NCI-H2081 (cell line): Measurements from ENCODE around the gene KRT5.
"Not testable (repeated sequence)": the region's sequence is repeated elsewhere in the genome, so short reads cannot be mapped to it uniquely, and the experiment has no call there.

Source experiments
- DNase-seq, 2 experiments: peaks; one replicate each; lab custom pipeline; 2025; lab: John Stamatoyannopoulos, UW

Gene KRT5

DNA sequence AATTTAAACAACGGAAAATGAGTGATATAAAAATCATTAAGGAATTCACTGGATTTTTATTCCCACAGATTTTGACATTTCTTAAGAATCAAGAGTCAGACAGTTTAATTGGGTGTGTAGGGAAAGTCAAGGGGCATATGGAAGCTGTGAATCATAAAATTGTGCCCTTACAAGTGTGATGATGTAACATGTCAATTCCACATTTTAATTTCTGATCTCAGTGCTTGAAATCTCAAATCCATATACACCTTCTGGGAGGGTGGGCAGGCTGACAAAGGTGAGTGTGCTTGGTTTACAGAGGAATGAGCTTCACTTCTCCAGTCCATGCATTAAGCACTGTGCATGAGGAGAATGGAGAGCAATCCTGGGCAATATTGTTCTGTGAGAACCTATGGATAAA lies 26.1 kb downstream of the KRT5 start:
- no peak for DNase-seq

DNA sequence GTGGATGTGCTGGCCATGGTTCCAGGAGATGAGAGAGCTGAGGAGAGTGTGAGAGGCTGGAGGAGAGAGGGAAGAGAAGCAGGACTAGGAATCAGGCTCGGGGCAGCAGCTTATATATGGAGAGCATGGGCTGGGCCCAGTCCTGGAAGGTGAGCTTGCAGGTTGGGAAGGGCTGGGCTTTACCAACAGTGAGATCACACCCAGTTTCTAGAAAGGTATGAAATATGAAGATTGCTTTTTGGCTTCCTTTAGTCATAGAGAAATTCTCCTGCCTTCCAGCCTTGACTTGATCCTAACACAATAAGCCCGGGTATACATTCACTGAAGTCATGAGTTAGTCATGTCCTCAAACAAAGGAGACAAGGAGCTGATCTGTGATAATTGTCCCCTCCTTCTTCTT lies 27.0 kb downstream of the KRT5 start, which contains the start of gene KRT6A:
Gene KRT6A (minus strand): TSS at position 86 of the 400 bp plus-strand sequence. CDS start 69 bp downstream, at position 17.
- no peak for DNase-seq

DNA sequence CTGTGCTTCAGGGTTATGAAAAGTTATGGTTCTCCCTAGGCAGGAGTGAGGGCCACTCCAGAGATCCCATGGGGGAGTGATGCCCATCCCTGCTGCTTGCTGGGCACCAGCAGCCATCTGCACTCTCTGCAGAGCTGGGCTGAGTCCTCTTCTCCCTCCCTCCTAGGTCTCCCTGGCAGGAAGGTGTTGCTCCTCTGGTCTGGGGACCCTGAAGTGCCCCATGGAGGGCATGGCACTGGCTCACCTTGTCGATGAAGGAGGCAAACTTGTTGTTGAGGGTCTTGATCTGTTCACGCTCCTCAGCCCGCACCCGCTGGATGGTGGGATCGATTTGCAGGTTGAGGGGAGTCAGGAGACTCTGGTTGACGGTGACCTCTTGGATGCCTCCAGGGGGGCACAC lies 27.8 kb downstream of the KRT5 start:
- not testable (repeated sequence) for DNase-seq

DNA sequence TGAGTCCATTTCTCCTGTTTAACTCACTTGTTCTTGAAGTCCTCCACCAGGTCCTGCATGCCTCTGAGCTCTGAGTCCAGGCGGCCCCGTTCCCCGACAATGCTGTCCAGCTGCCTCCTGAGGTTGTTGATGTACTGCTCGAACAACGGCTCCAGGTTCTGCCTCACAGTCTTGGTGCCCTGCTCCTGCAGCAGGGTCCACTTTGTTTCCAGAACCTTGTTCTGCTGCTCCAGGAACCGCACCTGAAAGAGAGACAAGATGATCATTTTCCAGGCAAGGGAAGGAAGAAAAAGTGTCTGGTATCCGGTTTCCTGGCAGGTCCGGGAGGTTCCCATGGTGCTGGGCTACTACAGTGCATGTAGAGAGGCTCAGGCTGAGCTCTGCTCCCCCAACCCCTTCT lies 28.7 kb downstream of the KRT5 start:
- DNase-seq = not testable (repeated sequence)

DNA sequence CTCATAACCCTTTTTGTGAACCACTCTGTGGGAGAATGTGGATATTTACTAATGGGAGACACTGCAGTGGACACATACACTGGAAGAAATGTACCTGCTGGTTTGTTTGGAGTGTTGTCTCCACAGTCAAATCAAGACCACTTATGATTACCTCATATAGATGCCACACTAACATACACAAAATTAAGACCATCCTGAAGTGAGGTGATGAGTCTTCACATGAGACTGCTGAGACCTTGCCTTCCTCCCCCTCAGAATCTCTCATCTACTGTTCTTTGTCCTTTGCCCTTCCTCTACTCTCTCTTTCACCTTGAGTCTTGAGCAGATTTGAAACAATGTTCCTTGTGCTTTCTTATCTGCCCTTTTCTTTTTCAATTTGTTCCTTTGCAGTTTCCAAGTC lies 31.5 kb downstream of the KRT5 start:
- DNase-seq = no peak

DNA sequence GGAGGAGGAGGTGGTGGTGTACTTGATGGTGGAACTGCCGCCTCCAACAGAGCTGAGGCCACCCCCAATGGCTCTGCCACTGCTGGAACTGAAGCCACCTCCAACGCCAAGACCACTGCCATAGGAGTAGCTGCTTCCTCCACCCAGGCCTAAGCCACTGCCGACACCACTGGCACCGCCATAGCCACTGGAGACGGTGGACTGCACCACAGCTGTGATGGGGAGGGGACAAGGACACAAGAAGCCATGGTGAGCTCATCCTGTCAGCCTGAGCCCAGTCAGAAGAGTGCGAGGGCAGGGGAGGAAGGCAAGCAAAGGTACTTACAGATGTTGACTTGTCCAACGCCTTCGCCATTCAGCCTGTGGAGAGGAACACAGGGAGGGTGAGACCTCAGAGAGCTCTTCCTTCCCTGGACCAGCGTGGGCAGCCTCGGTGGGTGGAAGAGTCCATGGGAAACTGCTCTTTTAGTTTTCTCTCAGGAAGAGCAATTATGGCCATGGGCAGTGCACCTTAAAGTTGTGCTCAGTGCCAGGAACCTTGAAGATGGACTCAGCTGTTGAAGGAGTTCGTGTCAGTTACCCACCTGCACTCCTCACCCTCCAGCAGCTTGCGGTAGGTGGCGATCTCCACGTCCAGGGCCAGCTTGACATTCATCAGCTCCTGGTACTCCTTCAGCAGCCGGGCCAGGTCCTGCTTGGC lies 32.3 kb downstream of the KRT5 start:
- not testable (repeated sequence) for DNase-seq

DNA sequence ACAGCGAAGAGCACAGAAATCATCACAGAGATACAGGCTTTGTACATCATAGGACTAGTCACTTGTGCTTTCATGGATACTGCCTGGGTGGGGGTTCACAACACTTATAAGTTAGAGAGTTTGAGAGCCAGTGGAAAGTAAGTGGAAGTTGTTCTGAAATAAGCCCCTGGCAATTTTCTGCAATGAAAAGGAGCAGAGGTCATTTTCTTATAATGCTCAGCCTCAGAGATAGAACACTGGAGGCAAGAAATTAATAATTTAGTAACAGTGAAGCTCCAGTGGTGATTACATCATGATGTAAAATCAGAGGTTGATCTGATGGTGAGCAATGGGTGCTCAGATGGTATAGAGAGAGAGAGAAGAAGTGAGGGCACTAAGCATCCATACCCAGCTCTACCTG lies 33.0 kb downstream of the KRT5 start:
- DNase-seq = no peak

DNA sequence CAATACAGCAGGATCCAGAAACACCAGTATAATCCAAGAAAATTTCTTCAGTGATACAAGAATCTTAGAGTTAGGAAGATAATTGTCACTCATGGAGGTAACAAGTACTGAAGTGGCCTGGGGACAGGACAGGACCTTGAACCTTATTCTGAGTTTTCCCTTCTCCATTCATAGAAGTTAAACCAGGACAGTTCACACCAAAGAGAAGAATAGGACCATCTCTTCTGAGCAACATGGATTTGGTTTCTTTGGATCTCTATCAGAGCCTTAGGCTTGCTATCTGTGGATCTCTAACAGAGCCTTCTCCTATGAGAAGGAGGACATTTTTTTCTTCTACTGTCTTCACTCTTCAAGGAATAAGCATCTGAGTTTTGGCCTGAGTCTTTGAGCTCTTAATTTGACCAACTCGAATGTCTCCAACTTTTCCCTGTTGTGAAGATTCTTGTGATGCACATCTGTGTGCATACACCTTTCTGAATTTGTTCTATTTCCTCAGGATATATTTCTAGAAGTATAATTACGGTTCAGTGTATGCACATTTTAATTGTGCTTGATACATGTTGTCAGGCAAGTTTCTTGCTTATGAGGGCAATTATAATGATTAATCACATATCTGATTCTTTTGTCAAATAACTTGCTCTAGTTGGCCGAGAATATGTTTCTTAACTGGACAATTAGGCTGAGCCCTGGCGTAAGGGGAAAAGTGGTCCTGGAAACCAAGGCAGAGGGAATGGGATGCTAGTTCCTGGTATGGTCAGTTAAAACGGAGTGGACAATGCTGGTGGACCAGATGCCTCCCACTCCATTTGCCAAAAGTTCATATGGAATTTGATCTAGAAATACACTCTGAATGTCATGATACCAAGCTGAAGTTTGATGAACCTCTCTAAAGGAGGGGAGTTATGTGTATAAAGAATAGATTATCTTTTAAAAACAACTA lies 33.8 kb downstream of the KRT5 start:
- DNase-seq = no peak

DNA sequence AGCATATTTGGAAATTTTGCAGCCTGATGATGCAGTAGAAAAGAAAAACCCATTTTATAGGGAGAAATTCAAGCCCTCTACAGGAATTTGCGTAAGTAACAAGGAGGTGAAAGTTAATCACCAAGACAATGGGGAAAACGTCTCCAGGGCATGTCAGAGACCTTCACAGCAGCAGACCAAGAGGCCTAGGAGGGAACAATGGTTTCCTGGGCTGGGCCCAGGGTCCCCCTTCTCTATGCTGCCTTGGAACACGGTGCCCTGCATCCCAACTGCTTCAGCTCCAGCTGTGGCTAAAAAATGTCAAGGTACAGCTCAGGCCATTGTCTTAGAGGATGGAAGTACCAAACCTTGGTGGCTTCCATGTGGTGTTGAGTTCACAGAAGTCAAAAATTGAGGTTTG lies 40.1 kb downstream of the KRT5 start:
- DNase-seq = no peak

DNA sequence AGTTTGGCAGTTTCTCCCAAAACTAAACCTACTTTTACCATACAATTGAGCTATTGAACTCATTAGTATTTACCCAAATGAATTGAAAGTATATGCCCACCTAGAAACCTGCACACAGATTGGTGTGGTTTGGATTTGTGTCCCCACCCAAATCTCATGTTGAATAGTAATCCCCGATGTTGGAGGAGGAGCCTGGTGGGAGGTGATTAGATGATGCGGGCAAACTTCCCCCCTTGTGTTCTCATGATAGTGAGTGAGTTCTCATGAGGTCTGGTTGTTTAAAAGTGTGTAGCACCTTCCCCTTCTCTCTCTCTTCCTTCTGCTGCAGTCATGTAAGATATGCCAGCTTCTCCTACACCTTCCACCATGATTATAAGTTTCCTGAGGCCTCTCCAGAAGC lies 42.5 kb downstream of the KRT5 start:
- DNase-seq = no peak

DNA sequence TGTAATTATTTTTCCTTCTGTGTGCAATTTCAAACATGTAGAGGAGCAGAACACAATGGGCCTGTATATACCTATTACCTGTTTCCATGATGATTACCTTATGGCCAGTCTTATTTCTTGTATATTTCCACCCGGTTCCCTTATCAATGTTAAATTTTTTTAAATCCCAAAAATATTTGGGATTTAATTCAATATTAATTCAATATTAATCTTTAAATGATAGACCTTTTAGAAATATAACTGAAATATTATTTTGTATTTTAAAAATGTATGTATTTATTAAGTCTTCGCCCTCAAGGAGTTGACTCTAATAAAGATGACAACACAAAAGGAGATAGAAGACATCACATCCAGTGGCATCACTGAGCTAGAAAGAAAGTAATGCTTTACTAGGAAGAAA lies 46.0 kb downstream of the KRT5 start:
- DNase-seq = no peak

DNA sequence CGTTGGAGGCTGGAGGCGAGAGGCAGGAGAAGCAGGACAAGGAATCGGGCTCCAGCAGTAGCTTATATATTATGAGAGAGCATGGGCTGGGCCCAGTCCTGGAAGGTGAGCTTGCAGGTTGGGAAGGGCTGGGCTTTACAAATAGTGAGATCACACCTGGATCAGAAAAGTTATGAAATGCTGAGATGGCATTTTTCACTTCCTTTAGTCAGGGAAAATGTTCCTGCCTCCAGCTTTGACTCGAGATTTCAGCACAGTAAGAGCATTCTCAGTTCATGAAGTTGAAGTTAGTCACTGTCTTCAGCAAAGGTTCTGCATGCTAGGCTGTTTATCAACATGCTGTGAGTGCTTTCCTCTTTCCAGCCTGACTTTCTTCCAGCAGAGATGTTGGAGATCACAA lies 46.4 kb downstream of the KRT5 start, which contains the start of gene KRT6C:
Gene KRT6C (minus strand): TSS at position 38 of the 400 bp plus-strand sequence. CDS start 68 bp downstream, outside the sequence.
- DNase-seq = no peak

DNA sequence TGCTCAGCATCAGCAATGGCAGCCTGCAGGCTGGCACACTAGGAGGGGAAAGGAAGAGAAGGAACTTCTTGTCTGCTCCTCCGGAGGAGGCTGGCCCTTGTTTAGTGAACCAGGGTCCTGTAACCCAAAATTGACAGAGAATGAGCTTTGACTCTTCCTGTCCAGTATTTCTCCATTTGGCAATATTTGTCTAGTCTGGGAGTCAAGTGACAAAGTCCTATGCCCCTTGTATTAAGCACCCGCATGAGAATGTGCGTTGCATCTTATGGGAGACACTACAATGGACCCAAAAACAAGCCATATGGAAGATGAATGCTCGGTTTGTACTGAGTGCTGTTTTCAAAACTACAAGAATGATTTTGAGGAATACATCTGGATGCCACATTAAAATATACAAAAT lies 50.3 kb downstream of the KRT5 start:
- DNase-seq = no peak

DNA sequence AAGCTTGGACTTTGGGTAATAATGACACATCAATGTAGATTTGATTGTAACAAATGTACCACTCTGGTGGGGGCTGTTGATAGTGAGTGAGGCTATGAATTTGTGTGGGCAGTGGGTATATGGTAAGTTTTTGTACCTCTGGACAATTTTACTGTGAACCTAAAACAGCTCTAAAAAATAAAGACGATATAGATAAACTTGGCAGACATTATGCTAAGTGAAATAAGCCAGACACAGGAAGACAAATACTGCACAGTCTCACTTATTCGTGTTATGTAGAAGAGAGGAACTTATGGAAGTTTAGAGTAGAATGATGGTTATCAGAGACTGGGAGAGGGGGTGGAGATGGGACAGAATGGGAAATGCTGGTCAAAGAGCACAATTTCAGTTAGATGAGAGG lies 55.3 kb downstream of the KRT5 start:
- no peak for DNase-seq
